ENCODE data around the gene GPC6.
A peak's percentile ranks its signal among the peaks of the same experiment; 100 is the strongest.

The GPC6 gene

GRCh38 chr13:94280845-94281244 is 1054.2 kb downstream of the GPC6 start:
- Mint-ChIP-seq H3K4me1 (no peaks in the 10 kb centered on the region), H3K36me3 (ENCODE audit: low read depth) (peaks cover 6% of the 10 kb centered on the region), H3K4me3 (no peak overlapping the region), H3K27me3 (ENCODE audit: low read depth) (no peaks in the 10 kb centered on the region), H3K9me3 (peaks cover 32% of the 10 kb centered on the region), H3K27ac (no peak overlapping the region)
- TF ChIP-seq CTCF (IDR thresholded peaks at IDR 0.05; ENCODE audit: unreplicated experiment in 3 of 3) = no peak

- peaks cover 16% of the 10 kb centered on the region for H3K36me3 Mint-ChIP-seq (ENCODE audit: low read depth)
- H3K27me3 Mint-ChIP-seq (ENCODE audit: low read depth) = no peaks in the 10 kb centered on the region
- peaks cover 9% of the 10 kb centered on the region for H3K4me1 Mint-ChIP-seq
- H3K9me3 Mint-ChIP-seq = no peaks in the 10 kb centered on the region
- no peak overlapping the region for H3K4me3 Mint-ChIP-seq
- no peak for TF ChIP-seq CTCF (IDR thresholded peaks at IDR 0.05; ENCODE audit: unreplicated experiment in 3 of 3)
- H3K27ac Mint-ChIP-seq = peak overlapping the region in 1 of 3 experiments; percentile 3
These were observed 1060.0 kb downstream of the GPC6 start for GRCh38 chr13:94286581-94286980.

GRCh38 chr13:94291631-94292322 is 1065.2 kb downstream of the GPC6 start:
- H3K9me3 Mint-ChIP-seq = no peaks in the 10 kb centered on the region
- peaks cover 5% of the 10 kb centered on the region for H3K4me1 Mint-ChIP-seq
- H3K27ac Mint-ChIP-seq = no peak overlapping the region
- no peak for TF ChIP-seq CTCF (IDR thresholded peaks at IDR 0.05; ENCODE audit: unreplicated experiment in 3 of 3)
- no peaks in the 10 kb centered on the region for H3K27me3 Mint-ChIP-seq (ENCODE audit: low read depth)
- H3K4me3 Mint-ChIP-seq = no peak overlapping the region
- H3K36me3 Mint-ChIP-seq (ENCODE audit: low read depth) = peaks cover 13% of the 10 kb centered on the region

- Mint-ChIP-seq H3K27me3 (ENCODE audit: low read depth) (no peaks in the 10 kb centered on the region), H3K4me1 (peaks cover under 1% of the 10 kb centered on the region), H3K4me3 (no peak overlapping the region), H3K9me3 (no peaks in the 10 kb centered on the region), H3K36me3 (ENCODE audit: low read depth) (peaks cover 8% of the 10 kb centered on the region), H3K27ac (no peak overlapping the region)
- TF ChIP-seq CTCF (IDR thresholded peaks at IDR 0.05; ENCODE audit: unreplicated experiment in 3 of 3) = no peak
These were observed 1065.7 kb downstream of the GPC6 start for GRCh38 chr13:94292323-94292640.

- Mint-ChIP-seq H3K36me3 (ENCODE audit: low read depth) (no peaks in the 10 kb centered on the region), H3K27me3 (ENCODE audit: low read depth) (no peaks in the 10 kb centered on the region), H3K4me3 (no peak overlapping the region), H3K4me1 (peaks cover 3% of the 10 kb centered on the region), H3K27ac (no peak overlapping the region), H3K9me3 (no peaks in the 10 kb centered on the region)
- TF ChIP-seq CTCF (IDR thresholded peaks at IDR 0.05; ENCODE audit: unreplicated experiment in 3 of 3) = no peak
These were observed 1069.9 kb downstream of the GPC6 start for GRCh38 chr13:94296471-94296870.

- Mint-ChIP-seq H3K27me3 (ENCODE audit: low read depth) (no peaks in the 10 kb centered on the region), H3K27ac (no peak overlapping the region), H3K4me1 (peaks cover 3% of the 10 kb centered on the region), H3K4me3 (no peak overlapping the region), H3K9me3 (no peaks in the 10 kb centered on the region), H3K36me3 (ENCODE audit: low read depth) (no peaks in the 10 kb centered on the region)
- no peak for TF ChIP-seq CTCF (IDR thresholded peaks at IDR 0.05; ENCODE audit: unreplicated experiment in 3 of 3)
These were observed 1071.7 kb downstream of the GPC6 start for GRCh38 chr13:94298346-94298745.
